ENCODE data around the gene STN1. TPM values are rescaled to one million over a fixed set of nuclear protein-coding genes. Genes with fewer than 3 reads are reported as not detected.

STN1 gene
- total RNA-seq, 3 donors from 2014 or later = 23.8 to 31.2 (median 25.2) TPM

- DNase-seq (ENCODE audit: low spot score in 2 of 2) = no peak
- H3K36me3 ChIP-seq = no peaks in the 10 kb centered on the region
- H3K27ac ChIP-seq = peak within 1 kb of the TSS; percentile 77 to 84
- TF ChIP-seq, protein P1, sequence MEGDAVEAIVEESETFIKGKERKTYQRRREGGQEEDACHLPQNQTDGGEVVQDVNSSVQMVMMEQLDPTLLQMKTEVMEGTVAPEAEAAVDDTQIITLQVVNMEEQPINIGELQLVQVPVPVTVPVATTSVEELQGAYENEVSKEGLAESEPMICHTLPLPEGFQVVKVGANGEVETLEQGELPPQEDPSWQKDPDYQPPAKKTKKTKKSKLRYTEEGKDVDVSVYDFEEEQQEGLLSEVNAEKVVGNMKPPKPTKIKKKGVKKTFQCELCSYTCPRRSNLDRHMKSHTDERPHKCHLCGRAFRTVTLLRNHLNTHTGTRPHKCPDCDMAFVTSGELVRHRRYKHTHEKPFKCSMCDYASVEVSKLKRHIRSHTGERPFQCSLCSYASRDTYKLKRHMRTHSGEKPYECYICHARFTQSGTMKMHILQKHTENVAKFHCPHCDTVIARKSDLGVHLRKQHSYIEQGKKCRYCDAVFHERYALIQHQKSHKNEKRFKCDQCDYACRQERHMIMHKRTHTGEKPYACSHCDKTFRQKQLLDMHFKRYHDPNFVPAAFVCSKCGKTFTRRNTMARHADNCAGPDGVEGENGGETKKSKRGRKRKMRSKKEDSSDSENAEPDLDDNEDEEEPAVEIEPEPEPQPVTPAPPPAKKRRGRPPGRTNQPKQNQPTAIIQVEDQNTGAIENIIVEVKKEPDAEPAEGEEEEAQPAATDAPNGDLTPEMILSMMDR (IDR thresholded peaks at IDR 0.05) = peak in 1 of 3 donors; percentile 39
- TF ChIP-seq POLR2A (IDR thresholded peaks at IDR 0.05) = no peak
- no peak for TF ChIP-seq POLR2AphosphoS5 (IDR thresholded peaks at IDR 0.05)
- no peaks in the 10 kb centered on the region for H3K9me3 ChIP-seq
- peak within 1 kb of the TSS; percentile 60 to 79 (median 73) for H3K4me3 ChIP-seq
- intact Hi-C loops (cut with DNase I; ENCODE audit: low total_unique reads) = no loop called here
- peaks cover 4 to 17% of the 10 kb centered on the region in 2 donors for H3K4me1 ChIP-seq
- H3K27me3 ChIP-seq = no peaks in the 10 kb centered on the region
Observed at GRCh38 chr10:103855424-103855823, 62.6 kb downstream of the STN1 start, which contains the start of gene SH3PXD2A. Gene SH3PXD2A, minus strand, starts transcription at chr10:103855576. Its CDS starts 310 bp downstream, at chr10:103855266.

DNA sequence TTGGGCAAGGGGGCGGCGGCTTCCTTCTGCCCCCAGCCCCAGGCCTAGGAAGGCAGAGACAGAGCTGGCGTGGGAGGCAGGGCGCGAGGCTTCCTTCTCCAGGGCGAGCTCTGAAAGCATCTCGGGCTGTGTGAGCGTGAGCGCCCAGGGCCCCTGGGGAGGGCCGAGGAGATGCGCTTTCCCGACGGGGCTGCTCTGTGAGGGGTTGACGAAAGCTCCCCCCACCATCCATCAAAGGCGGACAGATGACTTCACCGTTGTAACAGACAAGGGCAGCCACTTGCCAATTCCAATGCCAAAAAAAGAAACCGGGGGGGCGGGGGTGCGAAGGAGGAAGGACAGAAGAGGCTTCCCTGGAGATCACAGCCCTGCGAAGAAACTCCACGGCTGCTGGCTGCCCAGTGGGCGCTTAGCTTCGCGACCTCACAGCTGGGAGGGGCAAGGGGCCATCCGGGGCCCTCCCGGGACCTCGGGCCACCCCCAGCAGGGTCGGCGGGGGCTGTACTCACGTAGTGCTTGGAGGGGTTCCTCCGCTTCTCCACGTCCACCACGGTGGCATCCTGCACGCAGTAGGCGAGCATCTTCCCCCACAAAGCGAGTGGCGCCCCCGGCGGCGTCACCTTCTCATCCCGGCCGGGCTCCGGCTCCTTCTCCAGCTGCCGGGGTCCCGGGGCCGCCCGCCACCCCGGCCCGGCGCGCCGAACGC lies 63.1 kb downstream of the STN1 start:
- no peaks in the 10 kb centered on the region for H3K9me3 ChIP-seq
- no peak for DNase-seq (ENCODE audit: low spot score in 2 of 2)
- H3K4me1 ChIP-seq = peaks cover 4 to 17% of the 10 kb centered on the region in 2 donors
- H3K27ac ChIP-seq = peak overlapping the region; percentile 77 to 84
- TF ChIP-seq POLR2AphosphoS5 (IDR thresholded peaks at IDR 0.05) (peak in 1 of 3 donors; percentile 39), POLR2A (IDR thresholded peaks at IDR 0.05) (no peak)
- no peaks in the 10 kb centered on the region for H3K36me3 ChIP-seq
- no peaks in the 10 kb centered on the region for H3K27me3 ChIP-seq
- intact Hi-C loops (cut with DNase I; ENCODE audit: low total_unique reads) = no loop called here
- H3K4me3 ChIP-seq = peak overlapping the region; percentile 60 to 79 (median 73)

DNA sequence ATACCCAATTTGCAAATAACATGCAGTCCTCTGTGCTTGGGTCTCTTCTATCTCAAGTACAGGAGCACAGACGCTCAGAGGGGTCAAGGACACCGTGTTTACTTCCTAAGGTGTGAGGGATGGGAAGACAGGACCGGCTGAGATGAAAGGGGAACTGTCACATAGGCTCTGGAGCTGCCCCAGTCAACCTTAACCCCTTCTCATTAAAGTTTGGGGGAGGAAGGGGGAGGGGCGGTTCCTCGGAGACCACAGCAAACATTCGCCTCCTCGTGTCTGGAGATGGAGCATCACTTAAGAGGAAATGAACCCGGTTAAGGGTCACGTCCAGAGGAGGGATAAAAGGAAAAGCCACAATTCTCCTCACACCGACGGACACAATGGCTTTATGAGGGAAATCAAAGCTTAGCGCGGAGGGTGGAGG lies 63.7 kb downstream of the STN1 start:
- no peak for TF ChIP-seq POLR2A (IDR thresholded peaks at IDR 0.05)
- TF ChIP-seq, protein P1 (IDR thresholded peaks at IDR 0.05) = no peak
- TF ChIP-seq POLR2AphosphoS5 (IDR thresholded peaks at IDR 0.05) = no peak
- no peaks in the 10 kb centered on the region for H3K27me3 ChIP-seq
- peak overlapping the region; percentile 60 to 79 (median 73) for H3K4me3 ChIP-seq
- H3K9me3 ChIP-seq = no peaks in the 10 kb centered on the region
- no peaks in the 10 kb centered on the region for H3K36me3 ChIP-seq
- intact Hi-C loops (cut with DNase I; ENCODE audit: low total_unique reads) = no loop called here
- peak overlapping the region; percentile 77 to 84 for H3K27ac ChIP-seq
- peaks cover 4 to 17% of the 10 kb centered on the region in 2 donors for H3K4me1 ChIP-seq
- DNase-seq (ENCODE audit: low spot score in 2 of 2) = no peak

GRCh38 chr10:103853428-103854264 lies 64.3 kb downstream of the STN1 start:
- Histone ChIP-seq H3K27ac (peak overlapping the region; percentile 77 to 84), H3K9me3 (no peaks in the 10 kb centered on the region), H3K4me3 (peak overlapping the region; percentile 60 to 79 (median 73)), H3K27me3 (no peaks in the 10 kb centered on the region), H3K4me1 (peaks cover 4 to 17% of the 10 kb centered on the region in 2 donors), H3K36me3 (no peaks in the 10 kb centered on the region)
- intact Hi-C loops (cut with DNase I; ENCODE audit: low total_unique reads) = no loop called here
- DNase-seq (ENCODE audit: low spot score in 2 of 2) = no peak
- no peak for TF ChIP-seq POLR2A (IDR thresholded peaks at IDR 0.05)
- TF ChIP-seq, protein P1 (IDR thresholded peaks at IDR 0.05) = no peak
- no peak for TF ChIP-seq POLR2AphosphoS5 (IDR thresholded peaks at IDR 0.05)

- no peaks in the 10 kb centered on the region for H3K9me3 ChIP-seq
- peak overlapping the region in 1 of 2 donors; percentile 84 for H3K27ac ChIP-seq
- H3K4me1 ChIP-seq = peaks cover 4 to 17% of the 10 kb centered on the region in 2 donors
- H3K27me3 ChIP-seq = no peaks in the 10 kb centered on the region
- DNase-seq (ENCODE audit: low spot score in 2 of 2) = no peak
- intact Hi-C loops (cut with DNase I; ENCODE audit: low total_unique reads) = no loop called here
- no peaks in the 10 kb centered on the region for H3K36me3 ChIP-seq
- H3K4me3 ChIP-seq = no peak overlapping the region
- TF ChIP-seq, protein P1 (IDR thresholded peaks at IDR 0.05) = no peak
- peak in 1 of 3 donors; percentile 37 for TF ChIP-seq POLR2AphosphoS5 (IDR thresholded peaks at IDR 0.05)
Observed at GRCh38 chr10:103852856-103853255, 65.1 kb downstream of the STN1 start.
